HEK293 (cell line): ENCODE measurements around the gene GLG1.
A peak's percentile ranks its signal among the peaks of the same experiment; 100 is the strongest.
"Not testable (repeated sequence)": the region's sequence is repeated elsewhere in the genome, so short reads cannot be mapped to it uniquely, and the experiment has no call there.

Source experiments
- CTCF ChIA-PET: fragments of 350-600 bp; formaldehyde crosslinking; extraction: SDS; loops from one replicate; lab custom pipeline; 2021; ENCODE audit warnings: antibody characterized with exemption; lab: Yijun Ruan, JAX
- POLR2A ChIA-PET: fragments of 300-600 bp; formaldehyde crosslinking; extraction: SDS; loops from one replicate; lab custom pipeline; 2020; ENCODE audit warnings: antibody characterized with exemption, inconsistent platforms; lab: Yijun Ruan, JAX
- H3K27ac ChIP-seq: fragments of 200-500 bp; sonication (Bioruptor generic); 2 replicates; pipeline ENCODE4 v1.5.1; 2014; ENCODE audit warnings: low read depth, low read length, control low read depth, inconsistent platforms; ENCODE audit errors: extremely low read depth
- H3K36me3 ChIP-seq, 2 experiments: fragments of 200-500 bp in 1 of 2; sonication (Bioruptor generic) in 1 of 2; 1 replicate in 1 of 2; 2 replicates in 1 of 2; pipeline ENCODE4 v1.5.1; 2014 to 2017; ENCODE audit warnings: inconsistent platforms in 2 of 2, low read length in 2 of 2; ENCODE audit not compliant: control insufficient read depth in 2 of 2, insufficient read depth in 1 of 2
- H3K4me1 ChIP-seq: fragments of 200-500 bp; sonication (Bioruptor generic); 2 replicates; pipeline ENCODE4 v1.5.1; 2014; ENCODE audit warnings: mild to moderate bottlenecking, low read length, inconsistent platforms; ENCODE audit not compliant: control insufficient read depth, insufficient read depth
- H3K4me3 ChIP-seq: 2 replicates; pipeline ENCODE4 v1.5.1; 2011; ENCODE audit warnings: low read depth, mild to moderate bottlenecking, control low read depth, low read length, moderate library complexity
- H3K9me3 ChIP-seq: fragments of 200-500 bp; sonication (Bioruptor generic); 2 replicates; pipeline ENCODE4 v1.5.1; 2014; ENCODE audit warnings: low read depth, low read length, inconsistent platforms; ENCODE audit not compliant: control insufficient read depth, insufficient read depth
- ZNF366 ChIP-seq: fragments of 450-650 bp; formaldehyde crosslinking; conservative IDR thresholded peaks from 2 replicates; pipeline ENCODE4 v1.5.1; 2016; ENCODE audit warnings: missing biosample characterization, missing genetic modification characterization

Gene GLG1

GRCh38 chr16:74407362-74407705, 199.6 kb downstream of the GLG1 start:
- H3K27ac ChIP-seq, H3K36me3 ChIP-seq, H3K4me1 ChIP-seq, POLR2A ChIA-PET, CTCF ChIA-PET, H3K9me3 ChIP-seq, H3K4me3 ChIP-seq: not testable (repeated sequence)

GRCh38 chr16:74406600-74407361, 200.1 kb downstream of the GLG1 start:
- CTCF ChIA-PET, POLR2A ChIA-PET, H3K9me3 ChIP-seq, H3K4me1 ChIP-seq, H3K4me3 ChIP-seq, H3K27ac ChIP-seq, H3K36me3 ChIP-seq: not testable (repeated sequence)

GRCh38 chr16:74404148-74404933, 202.6 kb downstream of the GLG1 start:
- H3K36me3 ChIP-seq, CTCF ChIA-PET, H3K9me3 ChIP-seq, H3K27ac ChIP-seq, POLR2A ChIA-PET, H3K4me3 ChIP-seq, H3K4me1 ChIP-seq: not testable (repeated sequence)

- H3K4me3 ChIP-seq, H3K36me3 ChIP-seq, H3K4me1 ChIP-seq, POLR2A ChIA-PET, H3K9me3 ChIP-seq, CTCF ChIA-PET, H3K27ac ChIP-seq: not testable (repeated sequence)
- peak; percentile 35; the same call in 1 of the 2 replicates for TF ChIP-seq ZNF366 (tag by site-specific recombination)
Observed at GRCh38 chr16:74400238-74400637, 206.7 kb downstream of the GLG1 start.

GRCh38 chr16:74398212-74398895, 208.6 kb downstream of the GLG1 start:
- H3K4me1 ChIP-seq, H3K9me3 ChIP-seq, H3K36me3 ChIP-seq, H3K4me3 ChIP-seq, POLR2A ChIA-PET, CTCF ChIA-PET, H3K27ac ChIP-seq: not testable (repeated sequence)
